OCI-LY7 (cell line): ENCODE measurements around the gene SLC6A5. TPM values are rescaled to one million over a fixed set of nuclear protein-coding genes. Genes with fewer than 3 reads are reported as not detected.

Source experiments
- BruUV-seq: library from RNA; stranded (reverse); fragments of 400-500 nt; replicated peaks from 2 replicates; lab custom pipeline; 2021; lab: Mats Ljungman, UMichigan
- CTCF ChIA-PET: fragments of 300-600 bp; sonication (Branson Sonifier 250); formaldehyde crosslinking; loops from one replicate; lab custom pipeline; 2022; ENCODE audit warnings: antibody characterized with exemption; ENCODE audit not compliant: unreplicated experiment; lab: Charles Lee
- POLR2A ChIA-PET: fragments of 300-600 bp; sonication (Branson Sonifier 250); formaldehyde crosslinking; loops from one replicate; lab custom pipeline; 2022; ENCODE audit warnings: antibody characterized with exemption; lab: Charles Lee
- DNase-seq: peaks from one replicate; pipeline ENCODE4 v3.0.0-alpha.2; 2015; ENCODE audit warnings: low spot score
- H2AFZ ChIP-seq: fragments of 200-600 bp; sonication (generic), shearing (Covaris generic); 2 replicates; pipeline ENCODE4 v1.6.1; 2014; ENCODE audit warnings: mild to moderate bottlenecking, antibody characterized with exemption, low read length, moderate library complexity
- H3K27ac ChIP-seq: fragments of 200-600 bp; sonication (generic); 2 replicates; pipeline ENCODE4 v1.5.1; 2014; ENCODE audit warnings: mixed run types, low read depth, mild to moderate bottlenecking, moderate library complexity, low read length, inconsistent platforms; ENCODE audit not compliant: poor library complexity, severe bottlenecking
- H3K36me3 ChIP-seq: fragments of 200-600 bp; sonication (generic); 2 replicates; pipeline ENCODE4 v1.6.1; 2014; ENCODE audit warnings: mild to moderate bottlenecking, antibody characterized with exemption, low read length, moderate library complexity, mixed read lengths; ENCODE audit not compliant: insufficient read depth
- H3K4me1 ChIP-seq: fragments of 200-600 bp; sonication (generic); 2 replicates; pipeline ENCODE4 v1.5.1; 2014; ENCODE audit warnings: mild to moderate bottlenecking, low read length; ENCODE audit not compliant: insufficient read depth, poor library complexity, severe bottlenecking
- H3K4me2 ChIP-seq: fragments of 200-600 bp; sonication (generic); 2 replicates; pipeline ENCODE4 v1.6.1; 2014; ENCODE audit warnings: mild to moderate bottlenecking, low read length
- H3K4me3 ChIP-seq: fragments of 200-600 bp; sonication (generic); 2 replicates; pipeline ENCODE4 v1.5.1; 2014; ENCODE audit warnings: mild to moderate bottlenecking, low read depth, low read length; ENCODE audit not compliant: poor library complexity, severe bottlenecking
- H3K79me2 ChIP-seq: fragments of 200-600 bp; sonication (generic); 2 replicates; pipeline ENCODE4 v1.6.1; 2016; ENCODE audit warnings: low read depth, mild to moderate bottlenecking, low read length, moderate library complexity, mixed read lengths; ENCODE audit not compliant: insufficient read depth
- H3K9me2 ChIP-seq: fragments of 200-600 bp; sonication (generic); 2 replicates; pipeline ENCODE4 v1.6.1; 2016; ENCODE audit warnings: mild to moderate bottlenecking, low read length, mixed read lengths; ENCODE audit not compliant: insufficient read depth
- H3K9me3 ChIP-seq: fragments of 200-600 bp; sonication (generic); 2 replicates; pipeline ENCODE4 v1.6.1; 2014; ENCODE audit warnings: mild to moderate bottlenecking, mixed run types, low read length, mixed read lengths
- H4K20me1 ChIP-seq: fragments of 200-600 bp; sonication (generic); 2 replicates; pipeline ENCODE4 v1.6.1; 2014; ENCODE audit warnings: mild to moderate bottlenecking, antibody characterized with exemption, low read length, moderate library complexity, mixed read lengths; ENCODE audit not compliant: insufficient read depth
- CTCF ChIP-seq: fragments of 200-600 bp; sonication (generic); conservative IDR thresholded peaks from 2 replicates; pipeline ENCODE4 v1.5.1; 2014; ENCODE audit warnings: mild to moderate bottlenecking, antibody characterized with exemption, low read length, moderate library complexity, mixed read lengths
- EZH2phosphoT487 ChIP-seq: fragments of 200-600 bp; sonication (generic); IDR thresholded peaks from 2 replicates; pipeline ENCODE4 v1.6.1; 2018; ENCODE audit warnings: low read depth, borderline replicate concordance, mild to moderate bottlenecking, mixed run types, antibody characterized with exemption, low read length, moderate library complexity, mixed read lengths
- intact Hi-C: fragments of 100-400 bp; cut with micrococcal nuclease; formaldehyde crosslinking; loops from one replicate; pipeline ENCODE4 v1.10.0; 2022; ENCODE audit not compliant: unreplicated experiment
- total RNA-seq, 2 experiments: library from RNA; depleted of rRNA in 1 of 2; stranded (reverse); fragments of >200 nt in 1 of 2; shearing (Covaris generic) in 1 of 2; gene quantifications; 2 replicates each; pipeline ENCODE4 v1.2.3, GENCODE V29; 2014 to 2022

Gene SLC6A5
- total RNA-seq, 2 experiments from 2014 or later = not detected

GRCh38 chr11:20634044-20634443 is 34.6 kb downstream of the SLC6A5 start:
- Histone ChIP-seq H3K9me3 (no peaks in the 10 kb centered on the region), H2AFZ (no peak overlapping the region), H3K36me3 (no peaks in the 10 kb centered on the region), H3K79me2 (no peaks in the 10 kb centered on the region), H4K20me1 (no peaks in the 10 kb centered on the region), H3K9me2 (no peaks in the 10 kb centered on the region), H3K4me3 (no peak overlapping the region), H3K4me2 (no peak overlapping the region), H3K4me1 (no peaks in the 10 kb centered on the region), H3K27ac (no peak overlapping the region)
- CTCF ChIA-PET = no interaction called here
- DNase-seq = no peak
- TF ChIP-seq CTCF (no peak), EZH2phosphoT487 (no peak)
- BruUV-seq = no TSS peak
- POLR2A ChIA-PET = no interaction called here
- intact Hi-C loops = no loop called here

GRCh38 chr11:20634781-20635180 is 35.4 kb downstream of the SLC6A5 start:
- intact Hi-C loops = no loop called here
- no peak for TF ChIP-seq CTCF
- TF ChIP-seq EZH2phosphoT487 = no peak
- H4K20me1 ChIP-seq = no peaks in the 10 kb centered on the region
- no peak overlapping the region for H3K27ac ChIP-seq
- ChIA-PET POLR2A (no interaction called here), CTCF (no interaction called here)
- no peak overlapping the region for H3K4me3 ChIP-seq
- H3K4me1 ChIP-seq = no peaks in the 10 kb centered on the region
- DNase-seq = no peak
- no peaks in the 10 kb centered on the region for H3K36me3 ChIP-seq
- H3K79me2 ChIP-seq = no peaks in the 10 kb centered on the region
- H2AFZ ChIP-seq = no peak overlapping the region
- BruUV-seq = no TSS peak
- H3K4me2 ChIP-seq = no peak overlapping the region
- no peaks in the 10 kb centered on the region for H3K9me3 ChIP-seq
- H3K9me2 ChIP-seq = no peaks in the 10 kb centered on the region

- intact Hi-C loops = no loop called here
- BruUV-seq = no TSS peak
- no peaks in the 10 kb centered on the region for H3K79me2 ChIP-seq
- H3K9me3 ChIP-seq = no peaks in the 10 kb centered on the region
- no peak for DNase-seq
- no peaks in the 10 kb centered on the region for H3K9me2 ChIP-seq
- no peak overlapping the region for H3K4me2 ChIP-seq
- TF ChIP-seq CTCF (no peak), EZH2phosphoT487 (no peak)
- ChIA-PET POLR2A (no interaction called here), CTCF (no interaction called here)
- H3K27ac ChIP-seq = no peak overlapping the region
- no peaks in the 10 kb centered on the region for H4K20me1 ChIP-seq
- H3K4me1 ChIP-seq = no peaks in the 10 kb centered on the region
- no peaks in the 10 kb centered on the region for H3K36me3 ChIP-seq
- no peak overlapping the region for H2AFZ ChIP-seq
- H3K4me3 ChIP-seq = no peak overlapping the region
These were observed 38.7 kb downstream of the SLC6A5 start for GRCh38 chr11:20638074-20638473.
